CD4-positive, alpha-beta T cell treated with Interleukin-21 for 1 hour (primary cell): Measurements from ENCODE around the gene TUBA1A.
"Not testable (repeated sequence)": the region's sequence is repeated elsewhere in the genome, so short reads cannot be mapped to it uniquely, and the experiment has no call there.

Source experiments
- DNase-seq: peaks from one replicate; pipeline ENCODE4 v3.0.0-alpha.2; 2020

Gene TUBA1A

DNA sequence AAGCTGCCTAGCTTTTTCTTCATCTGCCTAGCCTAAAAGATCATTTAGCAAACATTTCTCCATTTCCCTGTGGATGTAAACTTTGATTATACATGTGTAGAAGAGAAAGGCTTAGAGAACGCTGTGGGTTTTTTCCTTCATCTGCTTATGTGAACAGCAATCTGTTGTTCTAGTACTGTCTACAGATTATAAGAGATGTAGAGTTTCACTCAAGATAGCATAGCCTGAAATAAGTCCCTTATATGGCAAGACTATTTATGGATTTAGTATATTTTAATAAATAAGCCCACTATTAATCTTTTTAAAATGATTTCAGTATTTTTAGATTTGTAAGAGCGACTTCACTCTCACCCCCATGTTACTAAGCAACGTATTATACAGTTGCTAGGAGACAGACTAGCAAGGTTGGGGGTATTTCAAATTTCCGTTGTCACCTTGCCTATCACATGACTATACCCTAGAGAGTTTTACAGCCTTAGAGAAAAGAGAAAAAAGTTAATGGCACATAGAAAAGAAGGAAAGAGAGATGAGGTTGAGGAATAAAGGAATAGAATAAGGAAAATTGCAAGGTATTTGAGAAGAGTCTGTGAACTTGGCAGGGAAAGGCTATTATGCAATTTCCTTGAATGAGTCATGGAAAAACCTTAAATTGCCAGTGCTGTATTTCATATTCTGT, 12.2 kb upstream of the TUBA1A start:
- DNase-seq: peak; percentile 63

DNA sequence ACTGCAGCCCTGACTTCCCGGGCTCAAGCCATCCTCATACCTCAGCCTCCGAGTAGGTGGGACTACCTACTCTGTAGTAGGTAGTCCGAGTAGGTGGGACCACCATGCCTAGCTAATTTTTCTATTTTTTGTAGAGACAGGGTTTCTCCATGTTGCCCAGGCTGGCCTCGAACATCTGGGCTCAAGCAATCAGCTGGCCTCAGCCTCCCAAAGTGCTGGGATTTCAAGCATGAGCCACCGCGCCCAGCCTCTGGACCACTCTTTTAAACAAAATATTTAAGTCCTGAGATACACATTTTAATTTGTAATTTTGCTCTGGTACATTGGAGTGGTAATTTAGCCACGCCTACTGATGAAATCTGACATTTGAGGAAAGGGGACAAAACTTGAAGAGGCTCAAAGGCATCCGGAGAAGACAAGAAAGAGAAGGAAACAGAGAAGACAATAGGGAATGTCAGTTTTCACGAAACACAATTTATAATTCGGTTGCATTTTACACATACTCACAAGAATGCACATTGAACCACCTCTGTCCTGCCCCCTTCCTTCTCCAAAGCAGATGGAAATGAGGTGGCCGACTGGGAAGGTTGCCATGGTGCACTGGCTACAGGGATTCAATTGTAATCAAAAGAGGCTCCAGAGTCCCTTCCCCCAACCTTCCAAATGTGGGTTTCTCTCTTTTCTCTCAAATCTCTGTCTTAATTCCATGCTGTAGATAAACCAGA, 9.7 kb upstream of the TUBA1A start:
- DNase-seq: no peak

DNA sequence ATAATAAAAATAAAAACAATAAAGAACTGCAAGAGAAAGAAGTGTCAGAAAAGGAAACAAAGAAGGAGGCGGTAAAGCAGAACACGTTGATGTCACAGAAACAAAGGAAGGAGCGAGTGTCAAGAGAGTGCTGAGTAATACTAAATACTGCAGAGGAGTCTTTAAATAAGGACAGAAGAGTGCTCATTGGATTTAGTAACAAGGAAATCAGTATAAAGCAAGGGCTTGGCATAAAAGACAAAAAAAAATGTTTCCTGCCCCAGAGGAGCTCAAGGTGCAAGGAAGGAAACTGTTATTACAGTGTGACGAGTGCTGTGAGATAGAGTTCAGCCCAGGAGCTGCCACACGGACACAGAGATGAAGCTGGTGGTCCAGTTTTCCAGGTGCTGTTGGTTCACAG, 8.4 kb upstream of the TUBA1A start:
- no peak for DNase-seq

DNA sequence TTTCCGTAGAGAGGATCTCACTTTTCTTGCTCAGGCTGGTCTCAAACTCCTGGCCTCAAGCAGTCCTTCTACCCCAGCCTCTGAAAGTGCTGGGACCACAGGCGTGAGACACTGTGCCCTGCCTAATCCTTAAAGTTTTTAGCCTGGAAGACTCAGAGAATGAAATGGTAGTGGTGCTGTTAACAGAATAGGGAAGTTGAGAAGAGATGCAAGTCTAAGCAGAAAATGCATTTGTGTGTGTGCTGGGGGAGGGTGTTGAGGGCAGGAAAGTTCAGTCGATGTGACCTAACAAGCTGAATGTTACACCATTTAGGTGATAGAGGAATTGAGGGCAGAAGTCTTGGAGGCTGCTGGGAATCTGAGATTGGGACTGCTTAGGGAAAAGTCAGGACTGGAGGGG, 6.9 kb upstream of the TUBA1A start:
- DNase-seq: no peak

DNA sequence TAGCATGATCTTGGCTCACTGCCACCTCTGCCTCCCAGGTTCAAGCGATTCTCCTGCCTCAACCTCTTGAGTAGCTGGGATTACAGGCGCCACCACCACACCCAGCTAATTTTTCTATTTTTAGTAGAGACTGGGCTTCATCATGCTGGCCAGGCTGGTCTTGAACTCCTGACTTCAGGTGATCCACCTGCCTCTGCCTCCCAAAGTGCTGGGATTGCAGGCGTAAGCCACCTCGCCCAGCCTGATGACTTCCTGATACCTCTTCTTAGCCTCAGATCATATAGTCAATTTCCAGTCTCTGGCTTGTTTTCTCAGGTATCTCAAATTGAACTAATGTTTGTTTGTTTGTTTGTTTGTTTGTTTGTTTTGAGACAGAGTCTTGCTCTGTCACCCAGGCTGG, 4.9 kb upstream of the TUBA1A start:
- not testable (repeated sequence) for DNase-seq

DNA sequence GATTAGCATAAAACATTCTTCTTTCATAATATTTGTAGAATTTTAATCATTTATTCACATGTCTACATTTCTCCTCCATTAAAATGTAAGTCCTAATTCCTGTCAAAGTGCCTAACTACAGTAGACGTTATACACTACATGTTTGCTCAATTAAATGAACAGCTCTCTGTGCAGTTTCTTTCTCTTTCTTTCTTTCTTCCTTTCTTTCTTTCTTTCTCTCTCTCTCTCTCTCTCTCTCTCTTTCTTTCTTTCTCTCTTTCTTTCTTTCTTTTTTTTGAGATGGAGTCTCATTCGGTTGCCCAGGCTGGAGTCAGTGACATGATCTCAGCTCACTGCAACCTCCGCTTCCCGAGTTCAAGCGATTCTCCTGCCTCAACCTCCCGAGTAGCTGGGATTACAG, 2.6 kb upstream of the TUBA1A start:
- DNase-seq: not testable (repeated sequence)

DNA sequence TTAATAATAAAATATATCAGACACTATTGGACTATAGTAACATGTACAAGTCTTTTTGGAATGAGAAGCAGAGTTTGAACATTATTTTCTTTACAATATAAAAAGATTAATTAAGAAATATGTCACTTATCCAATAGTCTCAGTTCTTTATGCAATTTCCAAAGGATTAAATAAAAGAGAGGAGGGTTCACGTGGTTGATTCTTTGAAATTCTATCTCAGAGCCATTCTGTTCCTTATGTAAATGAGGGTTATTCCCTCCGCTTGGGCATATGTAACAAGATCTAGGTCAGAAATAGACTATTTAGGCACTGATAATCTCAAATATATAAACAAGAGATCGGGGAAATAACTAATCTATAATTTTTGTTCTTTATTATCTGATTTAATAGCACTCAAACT, 2.1 kb upstream of the TUBA1A start:
- no peak for DNase-seq

DNA sequence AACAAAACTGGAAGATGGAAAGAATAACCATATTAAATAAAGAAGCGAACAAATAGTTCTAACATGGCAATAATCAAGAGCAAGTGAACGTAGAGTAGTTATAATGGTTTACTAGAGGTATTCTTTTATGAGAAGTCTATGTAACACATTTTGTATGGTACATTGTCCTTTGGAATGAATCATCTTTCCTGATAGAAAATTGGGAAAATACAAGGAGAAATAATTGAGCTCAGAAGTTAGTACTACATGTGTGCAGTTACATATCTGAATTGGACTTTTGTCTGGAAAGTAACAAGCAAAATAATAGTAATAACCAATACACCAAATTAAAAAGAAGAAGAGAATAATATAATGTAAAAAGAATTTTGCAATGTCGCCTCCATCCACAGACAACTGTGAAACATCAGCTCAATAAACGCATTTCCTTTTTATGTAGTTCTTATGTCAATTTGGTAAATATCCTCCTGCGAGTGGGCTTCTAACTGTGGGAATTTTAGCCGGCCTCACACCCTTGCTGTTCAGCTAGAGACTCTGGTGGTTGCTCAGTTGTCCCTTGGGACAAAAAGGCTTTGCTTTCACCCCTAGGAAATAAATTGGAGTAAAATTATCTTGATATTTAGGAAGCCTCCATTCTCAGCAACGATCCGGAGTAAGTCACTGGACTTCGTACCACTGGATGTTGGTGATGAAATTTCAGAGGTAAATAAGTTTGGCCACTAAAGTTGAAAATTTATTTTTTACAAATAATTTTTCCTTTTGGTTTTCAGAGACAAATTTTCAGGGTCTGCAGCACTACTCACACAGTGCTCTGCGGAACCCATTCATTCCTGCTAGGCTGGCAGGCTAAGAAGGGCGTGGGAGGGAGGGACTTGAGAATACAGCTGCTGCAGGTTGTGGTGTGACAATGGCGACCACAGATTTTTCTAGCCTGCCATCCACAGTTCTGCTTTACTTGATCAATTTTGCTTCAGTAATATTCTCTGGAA, 1.1 kb upstream of the TUBA1A start:
- no peak for DNase-seq

DNA sequence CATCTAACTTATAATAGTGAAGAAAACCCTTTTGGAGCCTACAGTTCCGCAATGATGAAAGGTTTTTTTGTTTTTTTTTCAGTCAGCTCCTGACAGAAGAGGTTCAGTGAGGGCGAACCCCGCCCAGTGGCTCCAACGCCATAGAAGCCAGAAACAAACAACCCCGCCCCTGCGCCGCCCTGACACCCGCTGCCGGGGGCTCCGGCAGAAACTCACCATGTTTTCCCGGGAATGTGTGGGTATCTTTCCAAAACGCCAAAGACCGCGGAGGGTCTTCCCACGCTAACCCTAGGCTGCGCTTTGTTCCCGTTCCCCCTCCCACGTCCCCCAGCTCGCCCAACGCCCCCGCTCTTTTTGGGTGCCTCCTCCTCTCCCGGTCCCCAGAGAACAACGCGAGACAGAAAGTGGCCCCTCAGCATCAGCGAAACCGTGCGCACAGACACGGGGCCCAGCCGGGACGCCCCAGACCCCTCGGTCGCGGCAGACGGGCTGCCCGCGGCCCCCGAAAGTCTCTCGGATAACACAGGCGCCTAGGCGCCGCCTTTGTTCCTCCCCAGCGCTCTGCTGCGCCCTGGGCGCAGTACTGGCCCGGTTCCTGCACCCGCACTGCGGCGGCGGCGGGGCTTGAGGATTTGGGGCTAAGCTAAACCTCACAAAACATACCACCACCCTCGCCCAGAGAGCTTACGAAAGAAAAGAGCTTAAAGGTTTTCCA, 522 bp downstream of the TUBA1A start:
- peak; percentile 84 for DNase-seq

DNA sequence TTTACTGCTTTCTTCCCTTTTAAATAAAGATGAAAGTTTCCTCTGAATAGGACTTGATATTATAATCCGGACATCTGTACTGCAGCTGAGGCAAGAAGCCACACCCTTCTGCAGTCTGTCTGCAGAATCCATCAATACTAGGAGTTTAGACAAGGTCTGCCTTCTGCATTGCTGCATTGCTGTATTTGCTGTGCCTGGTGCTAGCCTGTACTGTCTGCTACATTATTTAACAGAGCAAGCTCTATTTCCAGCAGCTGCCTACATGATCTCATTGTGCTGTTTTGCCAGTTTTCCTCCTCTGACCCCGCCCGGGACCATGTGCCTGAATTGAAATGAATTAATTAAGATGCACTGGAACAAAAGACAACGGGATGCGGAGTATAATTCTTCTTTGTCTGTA, 1.7 kb downstream of the TUBA1A start:
- DNase-seq: peak; percentile 33

DNA sequence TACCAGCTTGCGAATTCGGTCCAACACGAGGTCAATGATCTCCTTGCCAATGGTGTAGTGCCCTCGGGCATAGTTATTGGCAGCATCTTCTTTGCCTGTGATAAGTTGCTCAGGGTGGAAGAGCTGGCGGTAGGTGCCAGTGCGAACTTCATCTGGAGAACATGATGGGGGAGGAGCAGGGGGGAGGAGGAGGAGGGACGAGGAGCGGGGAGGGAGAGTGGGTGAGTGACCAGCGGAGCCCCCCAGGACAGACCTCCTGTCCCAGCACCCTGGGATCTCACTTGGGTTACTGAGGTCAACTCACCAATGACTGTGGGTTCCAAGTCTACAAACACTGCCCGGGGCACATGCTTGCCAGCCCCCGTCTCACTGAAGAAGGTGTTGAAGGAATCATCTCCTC, 2.6 kb downstream of the TUBA1A start:
- not testable (repeated sequence) for DNase-seq

DNA sequence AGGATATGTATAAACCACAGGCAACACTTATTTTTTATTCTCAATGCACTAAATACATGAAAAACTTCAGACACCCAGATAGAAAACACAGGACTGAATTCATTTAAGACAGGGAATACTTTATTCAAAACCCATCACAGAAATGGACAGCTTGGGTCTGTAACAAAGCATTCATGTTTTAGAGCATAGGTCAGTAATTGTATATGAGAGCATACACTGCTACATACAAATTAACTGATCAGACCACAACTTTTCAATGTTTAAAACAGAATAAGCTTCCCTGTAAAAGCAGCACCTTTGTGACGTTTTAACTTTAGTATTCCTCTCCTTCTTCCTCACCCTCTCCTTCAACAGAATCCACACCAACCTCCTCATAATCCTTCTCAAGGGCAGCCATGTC, 4.2 kb downstream of the TUBA1A start:
- not testable (repeated sequence) for DNase-seq

DNA sequence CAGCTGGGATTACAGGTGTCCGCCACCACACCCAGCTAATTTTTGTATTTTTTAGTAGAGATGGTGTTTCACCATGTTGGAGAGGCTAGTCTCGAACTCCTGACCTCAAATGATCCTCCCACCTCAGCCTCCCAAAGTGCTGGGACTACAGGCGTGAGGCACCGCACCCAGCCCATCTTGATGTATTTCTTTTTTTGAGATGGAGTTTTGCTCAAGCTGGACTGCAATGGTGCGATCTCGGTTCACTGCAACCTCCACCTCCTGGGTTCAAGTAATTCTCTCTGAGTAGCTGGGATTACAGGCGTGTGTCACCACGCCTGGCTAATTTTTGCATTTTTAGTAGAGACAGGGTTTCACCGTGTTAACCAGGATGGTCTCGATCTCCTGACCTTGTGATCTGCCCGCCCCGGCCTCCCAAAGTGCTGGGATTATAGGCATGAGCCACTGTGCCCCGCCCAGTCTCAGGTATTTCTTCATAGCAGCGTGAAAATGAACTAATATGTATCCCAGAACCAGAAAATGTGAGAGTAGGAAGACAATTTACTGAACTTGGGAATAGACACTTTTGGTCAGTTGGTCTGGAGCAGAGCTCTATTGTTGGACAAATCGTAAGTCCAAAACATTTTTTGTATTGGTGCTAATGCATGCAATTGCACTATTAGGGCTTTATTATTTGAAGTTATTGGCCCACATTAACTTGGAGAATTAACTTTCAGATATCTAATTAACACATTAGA, 5.5 kb downstream of the TUBA1A start:
- DNase-seq: peak; percentile 36

DNA sequence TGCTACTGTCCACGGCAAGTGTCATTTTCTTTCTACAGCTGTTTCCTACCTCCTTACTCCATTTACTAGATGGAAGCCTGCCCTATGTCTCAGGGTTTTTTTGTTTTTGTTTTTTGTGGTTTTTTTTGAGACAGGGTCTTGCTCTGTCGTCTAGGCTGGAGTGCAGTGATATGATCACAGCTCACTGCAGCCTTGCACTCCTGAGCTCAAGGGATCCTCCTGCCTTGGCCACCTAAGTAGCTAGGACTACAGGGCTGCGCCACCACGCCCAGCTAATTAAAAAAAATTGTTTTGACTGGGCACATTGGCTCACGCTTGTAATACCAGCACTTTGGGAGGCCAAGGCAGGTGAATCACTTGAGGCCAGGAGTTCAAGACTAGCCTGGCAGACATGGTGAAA, 14.7 kb downstream of the TUBA1A start:
- DNase-seq: no peak

DNA sequence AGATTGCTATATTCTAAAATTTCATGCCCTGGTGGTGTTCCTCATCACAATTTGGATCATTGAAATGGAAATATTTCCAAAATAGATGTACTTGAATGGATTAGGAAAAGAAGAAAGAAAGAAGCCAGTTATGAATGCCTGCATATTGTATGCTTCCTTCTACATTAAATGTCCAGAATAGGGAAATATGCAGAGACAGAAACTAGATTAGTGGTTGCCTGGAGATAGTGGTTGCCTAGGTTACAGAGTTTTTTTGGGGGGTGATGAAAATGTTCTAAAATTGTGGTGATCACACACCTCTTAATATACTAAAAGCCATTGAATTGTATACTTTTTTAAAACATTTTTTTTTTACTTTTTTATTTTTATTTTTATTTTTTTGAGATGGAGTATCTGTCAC, 18.0 kb downstream of the TUBA1A start:
- no peak for DNase-seq

DNA sequence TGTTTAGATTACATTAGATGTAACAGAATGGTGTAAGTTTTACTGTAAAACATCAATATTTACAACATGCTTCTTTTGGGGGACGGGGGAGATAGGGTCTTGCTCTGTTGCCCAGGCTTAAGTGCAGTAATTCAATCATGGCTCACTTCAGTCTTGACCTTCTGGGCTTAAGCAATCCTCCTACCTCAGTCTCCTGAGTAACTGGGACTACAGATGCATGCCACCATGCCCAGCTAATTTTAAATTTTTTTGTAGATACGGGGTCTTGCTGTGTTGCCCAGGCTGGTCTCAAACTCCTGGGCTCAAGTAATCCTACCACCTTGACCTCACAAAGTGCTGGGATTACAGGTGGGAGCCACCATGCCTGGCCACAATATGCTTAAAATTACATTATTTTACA, 23.8 kb downstream of the TUBA1A start:
- no peak for DNase-seq

DNA sequence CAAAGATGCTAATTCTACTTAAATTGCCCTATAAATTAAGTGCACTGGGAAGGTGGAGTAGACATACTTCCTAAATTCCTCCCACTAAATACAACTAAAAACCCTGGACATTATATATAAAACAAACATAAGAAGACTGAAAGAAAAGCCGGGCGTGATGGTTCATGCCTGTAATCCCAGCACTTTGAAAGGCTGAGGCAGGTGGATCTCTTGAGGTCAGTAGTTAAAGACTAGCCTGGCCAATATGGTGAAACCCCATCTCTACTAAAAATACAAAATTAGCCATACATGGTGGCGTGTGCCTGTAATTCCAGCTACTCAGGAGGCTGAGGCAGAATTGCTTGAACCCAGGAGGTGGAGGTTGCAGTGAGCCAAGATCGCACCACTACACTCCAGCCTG, 27.0 kb downstream of the TUBA1A start:
- DNase-seq: not testable (repeated sequence)

DNA sequence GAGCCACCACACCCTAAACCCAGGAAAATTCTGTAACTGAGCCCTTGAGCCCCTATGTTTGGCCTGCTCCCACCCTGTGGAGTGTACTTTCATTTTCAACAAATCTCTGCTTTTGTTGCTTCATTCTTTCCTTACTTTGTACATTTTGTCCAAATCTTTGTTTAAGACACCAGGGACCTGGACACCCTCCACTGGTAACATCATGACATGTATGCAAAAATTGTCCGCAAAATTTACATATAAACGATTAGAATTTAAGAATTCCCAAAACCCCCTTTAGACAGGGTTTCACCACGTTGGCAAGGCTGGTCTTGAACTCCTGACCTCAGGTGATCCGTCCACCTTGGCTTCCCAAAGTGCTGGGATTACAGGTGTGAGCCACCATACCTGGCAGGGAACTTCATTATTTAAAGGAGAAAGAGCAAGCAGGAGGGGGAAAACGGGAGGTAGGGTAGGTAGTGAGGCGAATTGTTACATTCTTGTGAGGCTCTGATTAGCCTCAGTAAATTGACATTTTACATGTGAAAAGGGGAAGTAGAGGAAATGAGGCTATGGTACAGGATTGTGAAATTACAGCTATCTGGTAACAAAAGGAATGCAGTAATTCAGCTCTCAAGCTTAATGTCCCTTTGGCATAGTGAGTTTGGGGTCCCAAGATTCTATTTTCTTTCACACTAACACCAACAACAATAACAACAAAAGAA, 27.6 kb downstream of the TUBA1A start:
- no peak for DNase-seq

DNA sequence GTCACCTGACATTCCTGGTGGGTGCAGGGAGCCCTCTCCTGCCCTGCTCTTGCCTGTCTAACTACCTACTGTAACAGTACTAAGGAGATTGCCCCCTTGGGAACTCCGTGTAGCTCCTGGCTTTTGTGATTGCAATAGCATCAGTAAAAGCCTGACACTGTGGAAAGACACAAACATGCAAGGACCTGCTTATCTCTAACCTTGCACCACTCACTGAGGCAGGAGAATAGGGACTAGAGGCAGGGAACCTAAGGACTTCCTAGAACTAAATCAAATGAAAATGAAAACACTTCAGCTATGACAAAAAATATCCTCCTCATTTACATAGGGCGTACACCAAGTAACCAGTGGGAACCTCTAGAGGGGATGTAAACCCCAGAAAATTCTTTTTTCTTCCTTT, 28.5 kb downstream of the TUBA1A start:
- DNase-seq: no peak

DNA sequence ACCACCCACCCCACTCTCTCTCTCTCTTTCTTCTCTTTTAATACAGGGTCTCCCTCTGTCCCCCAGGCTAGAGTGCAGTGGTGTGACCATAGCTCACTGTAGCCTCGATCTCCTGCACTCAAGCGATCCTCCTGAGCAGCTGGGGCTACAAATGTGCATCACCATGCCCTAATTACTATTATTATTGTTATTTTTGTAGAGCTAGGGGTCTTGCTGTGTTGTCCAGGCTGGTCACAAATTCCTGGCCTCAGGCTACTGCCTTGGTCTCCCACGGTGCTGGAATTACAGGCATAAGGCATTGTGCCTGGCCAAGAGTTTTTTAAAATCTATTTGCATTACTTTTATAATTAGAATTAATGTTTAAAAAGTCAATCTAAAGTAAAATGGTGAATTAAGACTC, 34.7 kb downstream of the TUBA1A start:
- DNase-seq: no peak

DNA sequence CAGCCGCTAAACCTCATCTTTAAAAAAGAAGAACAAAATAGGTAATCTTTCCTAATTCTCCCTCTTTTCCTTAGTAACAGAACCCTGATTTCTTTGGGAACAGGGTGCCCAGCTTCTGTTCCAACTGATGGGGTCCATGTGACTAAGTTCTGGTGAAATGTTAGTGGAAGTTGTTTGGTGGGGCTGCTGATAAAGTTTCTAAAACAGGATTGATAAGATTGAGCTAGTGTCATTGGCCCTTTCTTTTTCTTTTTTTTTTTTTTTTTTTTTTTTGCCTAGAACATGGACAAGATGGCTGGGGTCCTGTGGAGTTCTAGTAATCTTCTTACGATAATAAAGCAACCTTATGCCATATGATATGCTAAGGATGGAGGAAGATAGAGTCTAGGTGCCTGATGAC, 41.5 kb downstream of the TUBA1A start:
- no peak for DNase-seq

DNA sequence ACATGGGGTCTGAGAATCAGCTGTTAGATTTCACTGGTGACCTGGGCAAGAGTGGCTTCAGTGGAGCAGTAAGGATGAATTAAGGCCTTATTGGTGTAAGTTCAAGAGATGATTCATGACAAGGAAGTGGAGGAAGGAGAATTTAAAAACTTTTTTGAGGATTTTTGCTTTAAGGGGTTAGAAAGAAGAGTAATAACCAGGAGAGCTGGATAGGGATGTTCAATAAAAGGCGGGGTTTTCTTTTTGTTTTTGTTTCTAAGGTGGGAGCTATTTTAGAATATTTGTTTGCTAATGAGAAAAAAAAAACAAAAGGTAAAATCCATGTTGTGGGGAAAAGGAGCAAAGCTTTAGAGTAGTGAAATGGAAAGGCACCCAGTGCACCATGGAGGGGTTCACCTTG, 42.5 kb downstream of the TUBA1A start:
- no peak for DNase-seq
